ENCODE measurements around the gene SDK1.

SDK1 gene

DNA sequence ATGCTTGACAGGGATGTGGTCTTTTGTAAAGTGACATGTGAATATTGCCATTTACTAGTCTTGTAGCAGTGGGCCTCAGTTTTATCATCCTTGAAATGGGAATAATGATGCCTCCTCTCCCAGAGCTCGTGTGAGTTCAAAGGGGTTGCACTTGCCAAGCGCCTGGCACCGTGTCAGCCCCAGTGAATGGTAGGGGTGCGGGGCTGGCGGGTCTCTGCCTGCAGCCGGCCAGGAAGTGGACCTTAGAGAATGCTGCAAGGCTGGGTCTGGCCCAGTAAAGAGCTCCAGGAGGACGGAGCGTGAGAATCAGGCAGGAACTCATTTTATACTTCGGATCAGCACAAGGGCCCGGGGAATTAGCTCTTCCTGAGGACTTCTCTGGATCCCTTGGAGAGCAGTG lies 856.6 kb downstream of the SDK1 start:
- H3K79me2 ChIP-seq (ENCODE audit: control insufficient read depth, low read length): no peaks in the 10 kb centered on the region
- H3K9me3 ChIP-seq (ENCODE audit: control insufficient read depth, insufficient read depth, low read length): no peaks in the 10 kb centered on the region
- H3K4me1 ChIP-seq (ENCODE audit: control insufficient read depth, low read length): no peaks in the 10 kb centered on the region
- H3K36me3 ChIP-seq (ENCODE audit: control insufficient read depth, low read length): no peaks in the 10 kb centered on the region
- H3K4me3 ChIP-seq (ENCODE audit: low read length): no peak overlapping the region
- no peaks in the 10 kb centered on the region for H3F3A ChIP-seq (ENCODE audit: control insufficient read depth, insufficient read depth)
- no peak overlapping the region for H3K4me2 ChIP-seq (ENCODE audit: low read length)
- no peaks in the 10 kb centered on the region for H3K27me3 ChIP-seq (ENCODE audit: control insufficient read depth, low read length)
- no peaks in the 10 kb centered on the region for H4K20me1 ChIP-seq (ENCODE audit: control insufficient read depth, insufficient read depth, low read depth, low read length)
- TF ChIP-seq, protein P1, sequence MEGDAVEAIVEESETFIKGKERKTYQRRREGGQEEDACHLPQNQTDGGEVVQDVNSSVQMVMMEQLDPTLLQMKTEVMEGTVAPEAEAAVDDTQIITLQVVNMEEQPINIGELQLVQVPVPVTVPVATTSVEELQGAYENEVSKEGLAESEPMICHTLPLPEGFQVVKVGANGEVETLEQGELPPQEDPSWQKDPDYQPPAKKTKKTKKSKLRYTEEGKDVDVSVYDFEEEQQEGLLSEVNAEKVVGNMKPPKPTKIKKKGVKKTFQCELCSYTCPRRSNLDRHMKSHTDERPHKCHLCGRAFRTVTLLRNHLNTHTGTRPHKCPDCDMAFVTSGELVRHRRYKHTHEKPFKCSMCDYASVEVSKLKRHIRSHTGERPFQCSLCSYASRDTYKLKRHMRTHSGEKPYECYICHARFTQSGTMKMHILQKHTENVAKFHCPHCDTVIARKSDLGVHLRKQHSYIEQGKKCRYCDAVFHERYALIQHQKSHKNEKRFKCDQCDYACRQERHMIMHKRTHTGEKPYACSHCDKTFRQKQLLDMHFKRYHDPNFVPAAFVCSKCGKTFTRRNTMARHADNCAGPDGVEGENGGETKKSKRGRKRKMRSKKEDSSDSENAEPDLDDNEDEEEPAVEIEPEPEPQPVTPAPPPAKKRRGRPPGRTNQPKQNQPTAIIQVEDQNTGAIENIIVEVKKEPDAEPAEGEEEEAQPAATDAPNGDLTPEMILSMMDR (IDR thresholded peaks at IDR 0.05; ENCODE audit: low read depth, low read length, poor library complexity, severe bottlenecking): no peak
- no peak for TF ChIP-seq EZH2phosphoT487 (IDR thresholded peaks at IDR 0.05; ENCODE audit: borderline replicate concordance, low read length)
- H3K27ac ChIP-seq (ENCODE audit: low read depth, low read length): no peak overlapping the region
- no peaks in the 10 kb centered on the region for H3K9me2 ChIP-seq (replicated peaks; ENCODE audit: control insufficient read depth, low read length)

DNA sequence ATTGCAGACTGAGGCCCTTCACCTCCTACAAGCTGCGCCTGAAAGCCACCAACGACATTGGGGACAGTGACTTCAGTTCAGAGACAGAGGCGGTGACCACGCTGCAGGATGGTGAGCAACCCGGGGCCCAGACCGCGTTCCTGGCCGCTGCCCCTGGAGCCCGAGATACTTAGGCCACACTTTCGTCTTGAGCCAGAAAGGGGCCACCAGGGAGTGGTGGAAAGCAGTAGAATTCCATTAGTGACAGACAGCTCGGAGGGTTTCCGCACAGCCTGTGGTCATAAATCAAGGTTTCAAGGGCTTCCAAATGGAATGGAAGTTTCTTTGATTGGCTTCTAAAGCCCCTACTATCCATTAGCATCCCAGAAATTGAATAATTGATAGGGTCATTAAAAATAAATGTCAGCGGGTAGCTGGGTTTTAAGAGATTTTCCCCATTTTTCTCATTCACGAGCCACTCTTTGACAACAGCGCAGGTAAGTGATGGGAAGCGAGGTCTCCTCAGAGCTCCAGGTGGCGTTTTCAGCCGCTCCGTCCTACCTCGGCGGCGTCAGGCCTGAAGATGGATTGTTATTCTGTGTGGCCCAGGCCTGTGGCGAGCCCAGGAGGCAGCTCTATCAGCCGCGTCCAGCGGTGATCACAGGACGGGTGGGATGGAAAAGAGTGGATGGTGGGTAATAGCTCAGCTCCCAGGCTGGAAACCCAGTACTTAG lies 857.5 kb downstream of the SDK1 start:
- Histone ChIP-seq H3K4me3 (ENCODE audit: low read length) (no peak overlapping the region), H3K9me2 (replicated peaks; ENCODE audit: control insufficient read depth, low read length) (no peaks in the 10 kb centered on the region), H3K4me1 (ENCODE audit: control insufficient read depth, low read length) (no peaks in the 10 kb centered on the region), H3K9me3 (ENCODE audit: control insufficient read depth, insufficient read depth, low read length) (no peaks in the 10 kb centered on the region), H4K20me1 (ENCODE audit: control insufficient read depth, insufficient read depth, low read depth, low read length) (no peaks in the 10 kb centered on the region), H3K27me3 (ENCODE audit: control insufficient read depth, low read length) (no peaks in the 10 kb centered on the region), H3K4me2 (ENCODE audit: low read length) (no peak overlapping the region), H3K79me2 (ENCODE audit: control insufficient read depth, low read length) (no peaks in the 10 kb centered on the region), H3K36me3 (ENCODE audit: control insufficient read depth, low read length) (no peaks in the 10 kb centered on the region), H3F3A (ENCODE audit: control insufficient read depth, insufficient read depth) (no peaks in the 10 kb centered on the region), H3K27ac (ENCODE audit: low read depth, low read length) (no peak overlapping the region)
- TF ChIP-seq, protein P1 (IDR thresholded peaks at IDR 0.05; ENCODE audit: low read depth, low read length, poor library complexity, severe bottlenecking): no peak
- no peak for TF ChIP-seq EZH2phosphoT487 (IDR thresholded peaks at IDR 0.05; ENCODE audit: borderline replicate concordance, low read length)

DNA sequence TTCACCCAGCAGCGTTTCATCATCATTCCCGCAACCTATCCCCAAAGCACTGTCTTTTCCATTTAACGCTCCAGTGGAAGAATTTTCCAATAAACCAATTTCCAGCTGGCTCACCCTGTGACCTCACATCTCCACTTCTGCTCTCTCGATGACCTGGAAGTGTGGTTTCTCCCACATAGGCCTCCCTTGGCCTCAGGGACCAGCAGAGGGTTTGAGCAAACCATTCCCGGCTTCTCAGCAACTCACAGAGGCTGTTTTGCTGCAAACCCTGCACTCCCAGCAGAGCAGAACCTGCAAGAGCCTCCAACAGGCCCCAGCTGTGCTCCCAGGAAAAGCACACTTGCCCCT lies 858.1 kb downstream of the SDK1 start:
- Histone ChIP-seq H3K9me2 (replicated peaks; ENCODE audit: control insufficient read depth, low read length) (no peaks in the 10 kb centered on the region), H3K27me3 (ENCODE audit: control insufficient read depth, low read length) (no peaks in the 10 kb centered on the region), H4K20me1 (ENCODE audit: control insufficient read depth, insufficient read depth, low read depth, low read length) (no peaks in the 10 kb centered on the region), H3K79me2 (ENCODE audit: control insufficient read depth, low read length) (no peaks in the 10 kb centered on the region), H3K4me1 (ENCODE audit: control insufficient read depth, low read length) (no peaks in the 10 kb centered on the region), H3F3A (ENCODE audit: control insufficient read depth, insufficient read depth) (no peaks in the 10 kb centered on the region), H3K9me3 (ENCODE audit: control insufficient read depth, insufficient read depth, low read length) (no peaks in the 10 kb centered on the region), H3K4me2 (ENCODE audit: low read length) (no peak overlapping the region), H3K36me3 (ENCODE audit: control insufficient read depth, low read length) (no peaks in the 10 kb centered on the region), H3K27ac (ENCODE audit: low read depth, low read length) (no peak overlapping the region), H3K4me3 (ENCODE audit: low read length) (no peak overlapping the region)
- TF ChIP-seq EZH2phosphoT487 (IDR thresholded peaks at IDR 0.05; ENCODE audit: borderline replicate concordance, low read length): no peak
- TF ChIP-seq, protein P1 (IDR thresholded peaks at IDR 0.05; ENCODE audit: low read depth, low read length, poor library complexity, severe bottlenecking): no peak

Measured in DOHH2 (cell line).